ENCODE data around the gene ZER1.
"Not testable (repeated sequence)": the region's sequence is repeated elsewhere in the genome, so short reads cannot be mapped to it uniquely, and the experiment has no call there.

Gene ZER1

DNA sequence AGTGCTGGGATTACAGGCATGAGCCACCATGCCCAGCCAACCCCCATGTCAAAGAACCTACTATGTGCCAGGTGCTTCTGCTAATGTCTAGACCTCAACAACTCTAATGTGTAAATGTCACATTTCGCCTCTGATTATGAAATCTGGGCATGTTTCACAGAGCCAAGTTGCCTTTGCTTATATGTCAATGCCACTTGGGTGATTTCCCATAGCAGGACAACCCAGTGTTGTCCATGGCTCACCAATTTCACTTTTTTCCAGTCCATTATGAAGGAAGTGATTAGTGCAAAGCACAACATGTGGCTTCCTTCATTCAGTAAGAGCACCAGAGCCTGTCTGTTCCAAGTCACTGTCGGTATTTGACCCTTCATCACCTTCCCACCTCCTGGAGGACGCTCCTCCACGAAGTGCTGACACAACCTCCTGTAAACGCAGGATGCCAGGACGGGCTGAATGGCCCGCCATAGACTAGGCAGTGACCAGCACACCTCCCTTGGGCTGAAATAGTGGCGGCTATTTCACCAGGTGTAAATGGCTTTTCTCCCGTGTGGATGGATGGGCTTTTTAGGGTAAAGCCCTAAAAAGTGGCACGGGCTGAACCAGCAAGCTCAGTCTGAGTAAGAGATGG is 70.4 kb downstream of the ZER1 start:
- H3K9ac ChIP-seq (ENCODE audit: low read length), result no peak overlapping the region
- H3K27me3 ChIP-seq (replicated peaks; ENCODE audit: control insufficient read depth, insufficient read depth, low read length), result no peaks in the 10 kb centered on the region
- H3K9me3 ChIP-seq (ENCODE audit: control insufficient read depth, low read length), result no peaks in the 10 kb centered on the region
- peaks cover 4% of the 10 kb centered on the region for H3K4me1 ChIP-seq (ENCODE audit: control insufficient read depth, insufficient read depth, low read length)
- peaks cover 9% of the 10 kb centered on the region for H3K36me3 ChIP-seq (ENCODE audit: control insufficient read depth, insufficient read depth, low read length, severe bottlenecking)
- DNase-seq (ENCODE audit: low read depth), result no peak
- H3K4me3 ChIP-seq (ENCODE audit: low read length), result no peak overlapping the region

DNA sequence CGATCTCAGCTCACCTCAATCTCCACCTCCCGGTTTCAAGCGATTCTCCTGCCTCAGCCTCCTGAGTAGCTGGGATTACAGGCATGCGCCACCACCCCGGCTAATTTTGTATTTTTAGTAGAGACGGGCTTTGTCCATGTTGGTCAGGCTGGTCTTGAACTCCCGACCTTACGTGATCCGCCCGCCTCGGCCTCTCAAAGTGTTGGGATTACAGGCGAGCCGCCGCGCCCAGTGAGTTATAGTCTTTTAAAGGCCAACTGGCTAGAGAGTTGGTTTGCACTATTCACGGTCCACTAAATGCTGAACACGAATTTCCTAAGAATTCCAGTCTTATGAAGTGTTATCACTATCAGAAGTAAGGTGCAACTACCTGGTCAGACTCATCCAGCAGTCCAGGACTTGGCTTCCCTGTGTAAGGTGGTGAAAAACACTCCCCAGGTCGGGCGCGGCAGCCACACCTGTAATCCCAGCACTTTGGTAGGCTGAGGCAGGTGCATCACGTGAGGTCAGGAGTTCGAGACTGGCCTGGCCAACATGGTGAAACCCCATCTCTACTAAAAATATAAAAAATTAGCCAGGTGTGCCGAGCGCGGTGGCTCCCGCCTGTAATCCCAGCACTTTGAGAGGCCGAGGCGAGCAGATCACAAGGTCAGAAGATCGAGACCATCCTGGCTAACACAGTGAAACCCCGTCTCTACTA is 72.5 kb downstream of the ZER1 start:
- H3K4me1 ChIP-seq (ENCODE audit: control insufficient read depth, insufficient read depth, low read length); H3K9ac ChIP-seq (ENCODE audit: low read length); H3K9me3 ChIP-seq (ENCODE audit: control insufficient read depth, low read length); H3K4me3 ChIP-seq (ENCODE audit: low read length); H3K27me3 ChIP-seq (replicated peaks; ENCODE audit: control insufficient read depth, insufficient read depth, low read length); DNase-seq (ENCODE audit: low read depth): not testable (repeated sequence)
- peaks cover 25% of the 10 kb centered on the region for H3K36me3 ChIP-seq (ENCODE audit: control insufficient read depth, insufficient read depth, low read length, severe bottlenecking)

DNA sequence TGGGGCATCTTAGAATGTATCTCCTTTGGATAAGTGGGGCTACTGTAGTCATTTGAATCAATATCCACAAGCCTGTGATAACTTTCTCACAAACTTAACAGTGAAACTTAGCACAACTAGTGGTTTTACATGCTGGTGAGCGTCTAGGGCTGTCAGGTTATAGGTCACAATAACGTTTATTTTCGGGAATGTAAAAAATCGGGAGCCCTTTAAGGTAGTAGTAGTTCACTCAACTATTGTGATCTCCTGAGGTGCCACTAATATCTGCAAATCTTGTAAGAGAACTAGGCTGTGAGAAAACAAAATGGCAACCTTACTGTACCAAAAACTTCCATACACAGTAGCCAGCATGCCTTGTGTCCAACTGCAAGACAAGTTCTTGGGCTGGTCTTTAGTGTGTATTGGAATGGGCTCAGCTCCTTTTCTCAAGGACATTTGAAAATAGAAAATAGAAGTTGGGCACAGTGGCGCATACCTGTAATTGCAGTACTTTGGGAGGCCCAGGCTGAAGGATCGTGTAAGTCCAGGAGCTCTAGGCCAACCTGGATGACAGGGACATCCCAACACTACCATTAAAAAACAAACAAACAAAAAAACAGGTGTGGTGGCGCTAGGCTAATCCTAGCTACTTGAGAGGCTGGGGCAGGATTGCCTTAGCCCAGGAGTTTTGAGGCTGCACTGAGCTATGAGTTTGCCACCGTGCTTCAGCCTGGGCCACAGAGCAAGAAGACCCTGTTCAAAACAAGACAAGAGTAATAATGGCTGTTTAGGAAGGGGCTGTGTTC is 74.6 kb downstream of the ZER1 start:
- DNase-seq (ENCODE audit: low read depth), result no peak
- Histone ChIP-seq H3K4me1 (ENCODE audit: control insufficient read depth, insufficient read depth, low read length) (peaks cover 4% of the 10 kb centered on the region), H3K4me3 (ENCODE audit: low read length) (no peak overlapping the region), H3K9ac (ENCODE audit: low read length) (no peak overlapping the region), H3K36me3 (ENCODE audit: control insufficient read depth, insufficient read depth, low read length, severe bottlenecking) (peaks cover 46% of the 10 kb centered on the region), H3K9me3 (ENCODE audit: control insufficient read depth, low read length) (no peaks in the 10 kb centered on the region), H3K27me3 (replicated peaks; ENCODE audit: control insufficient read depth, insufficient read depth, low read length) (no peaks in the 10 kb centered on the region)

DNA sequence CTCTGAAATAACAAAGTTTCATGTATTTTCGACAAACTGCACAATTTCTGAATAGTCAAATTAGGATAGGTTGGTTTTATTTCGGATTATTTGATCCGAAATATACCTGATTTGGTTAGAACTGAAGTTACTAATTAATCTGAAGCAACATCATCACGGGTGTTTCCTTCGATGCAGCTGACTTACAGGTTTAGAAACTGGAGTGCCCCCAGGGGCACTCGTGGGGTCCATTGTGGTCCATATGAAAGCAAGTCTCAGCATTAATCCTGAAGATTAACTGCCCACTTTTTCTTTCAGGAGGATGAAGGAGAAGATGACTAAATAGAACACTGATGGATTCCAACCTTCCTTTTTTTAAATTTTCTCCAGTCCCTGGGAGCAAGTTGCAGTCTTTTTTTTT is 77.4 kb downstream of the ZER1 start:
- no peak for DNase-seq (ENCODE audit: low read depth)
- Histone ChIP-seq H3K9me3 (ENCODE audit: control insufficient read depth, low read length) (no peaks in the 10 kb centered on the region), H3K9ac (ENCODE audit: low read length) (no peak overlapping the region), H3K4me1 (ENCODE audit: control insufficient read depth, insufficient read depth, low read length) (peaks cover 14% of the 10 kb centered on the region), H3K4me3 (ENCODE audit: low read length) (no peak overlapping the region), H3K36me3 (ENCODE audit: control insufficient read depth, insufficient read depth, low read length, severe bottlenecking) (peaks cover 56% of the 10 kb centered on the region), H3K27me3 (replicated peaks; ENCODE audit: control insufficient read depth, insufficient read depth, low read length) (no peaks in the 10 kb centered on the region)

DNA sequence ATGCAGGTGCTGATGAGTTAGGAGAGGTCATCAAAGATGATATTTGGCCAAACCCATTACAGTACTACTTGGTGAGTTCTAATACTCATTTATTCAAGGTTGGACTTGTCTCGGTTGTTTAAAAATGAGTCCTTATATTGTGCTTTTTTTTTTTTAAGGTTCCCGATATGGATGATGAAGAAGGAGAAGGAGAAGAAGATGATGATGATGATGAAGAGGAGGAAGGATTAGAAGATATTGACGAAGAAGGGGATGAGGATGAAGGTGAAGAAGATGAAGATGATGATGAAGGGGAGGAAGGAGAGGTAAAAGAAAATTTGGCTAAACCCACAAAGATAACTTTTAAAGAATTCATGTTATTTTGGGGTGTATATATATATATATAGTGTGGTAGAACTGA is 78.0 kb downstream of the ZER1 start:
- not testable (repeated sequence) for H3K9me3 ChIP-seq (ENCODE audit: control insufficient read depth, low read length); DNase-seq (ENCODE audit: low read depth); H3K4me3 ChIP-seq (ENCODE audit: low read length); H3K9ac ChIP-seq (ENCODE audit: low read length); H3K27me3 ChIP-seq (replicated peaks; ENCODE audit: control insufficient read depth, insufficient read depth, low read length)
- peaks cover 14% of the 10 kb centered on the region for H3K4me1 ChIP-seq (ENCODE audit: control insufficient read depth, insufficient read depth, low read length)
- peaks cover 56% of the 10 kb centered on the region for H3K36me3 ChIP-seq (ENCODE audit: control insufficient read depth, insufficient read depth, low read length, severe bottlenecking)

DNA sequence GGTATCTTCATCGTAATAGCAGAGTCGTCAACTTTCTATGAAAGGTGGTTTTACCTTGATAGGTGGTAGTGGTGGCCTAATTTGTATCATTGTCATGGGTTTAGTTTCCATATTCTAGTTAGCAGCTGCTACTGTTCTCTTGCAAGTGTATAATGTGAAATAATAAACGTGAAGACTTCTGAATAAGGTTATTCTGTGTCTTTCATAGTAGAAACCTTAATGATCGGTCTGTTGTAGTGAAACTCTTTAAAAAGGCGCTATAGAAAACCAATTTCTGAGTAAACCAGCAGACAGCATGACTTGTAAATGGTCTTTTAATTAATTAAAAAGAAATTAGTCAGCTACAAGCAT is 81.1 kb downstream of the ZER1 start:
- Histone ChIP-seq H3K9me3 (ENCODE audit: control insufficient read depth, low read length) (no peaks in the 10 kb centered on the region), H3K4me3 (ENCODE audit: low read length) (peak overlapping the region; percentile 95), H3K36me3 (ENCODE audit: control insufficient read depth, insufficient read depth, low read length, severe bottlenecking) (peaks cover 40% of the 10 kb centered on the region)

DNA sequence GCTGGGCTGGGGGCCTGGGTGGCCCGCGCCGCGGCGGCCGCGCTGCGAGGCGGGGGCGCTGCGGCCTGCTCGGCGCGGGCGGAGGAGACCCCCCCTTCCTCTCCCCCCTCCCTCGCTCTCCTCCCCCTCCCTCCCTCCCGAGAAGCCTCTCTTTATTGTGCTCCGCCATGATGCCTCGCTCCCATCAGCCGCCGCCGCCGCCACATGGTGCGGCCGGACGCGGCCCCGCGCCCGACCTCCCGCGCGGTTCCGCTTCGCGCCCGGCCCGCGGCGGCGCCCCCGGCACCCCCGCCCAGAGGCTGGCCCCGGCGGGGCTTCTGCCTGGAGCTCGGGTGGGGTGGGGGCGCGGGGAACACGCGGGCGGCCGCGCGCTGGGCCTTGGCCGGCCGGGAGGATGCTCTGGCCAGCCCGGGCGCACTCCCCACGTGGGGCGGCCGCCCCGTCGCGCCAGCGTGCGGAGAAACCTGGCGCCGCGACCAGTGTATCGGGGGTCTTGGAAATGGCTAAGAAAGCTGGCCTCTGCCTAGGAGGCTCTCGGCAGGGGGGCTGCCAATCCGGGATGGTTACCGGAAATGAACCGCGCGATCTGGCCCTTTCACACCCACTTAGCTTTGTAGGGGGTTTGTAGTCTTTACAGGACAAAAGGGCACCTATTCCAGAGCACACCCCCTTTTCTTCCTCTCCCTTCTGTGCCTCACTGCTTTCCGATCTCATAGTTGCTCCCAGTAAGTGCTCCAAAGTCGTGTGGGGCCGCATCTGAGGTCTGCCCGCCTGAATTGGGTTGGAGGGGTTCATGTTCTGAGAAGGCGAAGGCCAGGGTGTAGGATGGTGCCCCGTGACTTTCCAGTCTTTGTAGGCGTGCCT is 81.7 kb downstream of the ZER1 start:
- Histone ChIP-seq H3K9me3 (ENCODE audit: control insufficient read depth, low read length) (no peaks in the 10 kb centered on the region), H3K4me3 (ENCODE audit: low read length) (peak overlapping the region; percentile 95), H3K9ac (ENCODE audit: low read length) (peak overlapping the region; percentile 91), H3K4me1 (ENCODE audit: control insufficient read depth, insufficient read depth, low read length) (peaks cover 17% of the 10 kb centered on the region), H3K27me3 (replicated peaks; ENCODE audit: control insufficient read depth, insufficient read depth, low read length) (no peaks in the 10 kb centered on the region), H3K36me3 (ENCODE audit: control insufficient read depth, insufficient read depth, low read length, severe bottlenecking) (peaks cover 36% of the 10 kb centered on the region)
- peak; percentile 77 for DNase-seq (ENCODE audit: low read depth)

More for the DNA sequence above, 81.1 kb downstream of the ZER1 start:
- Histone ChIP-seq H3K27me3 (replicated peaks; ENCODE audit: control insufficient read depth, insufficient read depth, low read length) (no peaks in the 10 kb centered on the region), H3K9ac (ENCODE audit: low read length) (peak overlapping the region; percentile 91), H3K4me1 (ENCODE audit: control insufficient read depth, insufficient read depth, low read length) (peaks cover 16% of the 10 kb centered on the region)
- no peak for DNase-seq (ENCODE audit: low read depth)

DNA sequence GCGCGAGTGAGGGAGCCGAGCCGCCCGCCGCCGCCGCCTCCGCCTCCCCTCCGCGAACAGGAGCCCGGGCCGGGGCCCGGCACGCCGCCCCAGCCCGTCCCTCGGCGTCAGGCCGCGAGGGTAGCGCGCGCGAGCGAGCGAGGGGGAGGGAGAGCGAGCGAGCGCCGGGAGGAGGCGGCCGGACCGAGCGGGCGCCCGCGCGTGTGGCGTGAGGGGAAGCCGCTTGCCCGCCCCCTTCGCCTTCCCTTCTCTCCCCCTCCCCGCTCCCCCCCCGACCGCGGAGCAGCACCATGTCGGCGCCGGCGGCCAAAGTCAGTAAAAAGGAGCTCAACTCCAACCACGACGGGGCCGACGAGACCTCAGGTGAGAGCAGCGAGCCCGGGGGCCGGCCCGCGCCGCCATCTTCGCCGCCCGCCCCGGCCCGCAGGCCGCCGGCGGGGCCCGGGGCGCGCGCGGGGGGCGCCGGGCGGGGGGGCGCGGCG is 82.4 kb downstream of the ZER1 start:
- Histone ChIP-seq H3K4me1 (ENCODE audit: control insufficient read depth, insufficient read depth, low read length) (peaks cover 24% of the 10 kb centered on the region), H3K27me3 (replicated peaks; ENCODE audit: control insufficient read depth, insufficient read depth, low read length) (no peaks in the 10 kb centered on the region), H3K36me3 (ENCODE audit: control insufficient read depth, insufficient read depth, low read length, severe bottlenecking) (peaks cover 32% of the 10 kb centered on the region), H3K9me3 (ENCODE audit: control insufficient read depth, low read length) (no peaks in the 10 kb centered on the region), H3K4me3 (ENCODE audit: low read length) (peak overlapping the region; percentile 73), H3K9ac (ENCODE audit: low read length) (peak overlapping the region; percentile 80)
- no peak for DNase-seq (ENCODE audit: low read depth)

DNA sequence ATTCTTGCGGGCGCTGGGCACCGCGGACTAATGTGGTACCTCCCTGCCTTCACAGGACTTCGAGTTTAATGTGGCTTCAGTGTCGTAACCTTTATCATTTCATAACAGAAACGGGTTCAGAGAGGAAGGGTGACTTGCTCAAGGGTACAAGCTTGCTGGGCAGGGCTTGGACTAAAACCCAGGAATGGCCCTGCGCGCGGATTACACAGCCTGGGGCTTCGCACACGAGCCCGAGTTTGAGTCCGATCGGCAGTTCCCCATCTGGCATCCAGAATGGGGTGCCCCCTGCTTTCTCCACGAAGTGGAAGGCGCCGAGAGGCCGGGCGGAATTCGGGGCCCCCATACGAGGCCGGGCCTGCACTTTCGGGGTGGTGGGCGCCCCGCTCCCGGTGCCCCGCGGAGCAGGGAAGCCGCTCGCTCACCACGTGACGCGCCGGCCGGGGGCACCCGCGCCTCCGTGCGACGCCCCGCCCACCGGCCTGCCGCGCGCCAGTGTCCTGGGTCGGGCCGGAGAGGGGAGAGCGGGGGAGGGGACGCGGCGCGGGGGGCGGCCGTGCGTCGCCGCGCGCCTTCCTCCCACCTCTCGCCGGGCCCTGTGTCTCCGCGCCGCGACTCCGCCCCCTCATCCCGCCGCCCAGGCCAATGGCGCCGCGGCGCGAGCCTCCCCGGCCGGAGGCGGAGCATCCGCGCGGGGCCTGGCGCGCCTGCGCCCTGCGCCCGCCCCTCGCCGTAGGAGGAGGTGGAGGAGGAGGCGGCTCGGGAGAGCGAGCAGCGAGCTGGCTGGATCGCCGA is 83.0 kb downstream of the ZER1 start, which contains the start of gene SET:
Gene SET, plus strand, starts transcription at position 722 of the 792 bp plus-strand sequence. CDS start 361 bp downstream, outside the sequence.
- H3K36me3 ChIP-seq (ENCODE audit: control insufficient read depth, insufficient read depth, low read length, severe bottlenecking), result peaks cover 26% of the 10 kb centered on the region
- H3K9ac ChIP-seq (ENCODE audit: low read length), result peak within 1 kb of the TSS; percentile 92
- H3K27me3 ChIP-seq (replicated peaks; ENCODE audit: control insufficient read depth, insufficient read depth, low read length), result no peaks in the 10 kb centered on the region
- no peaks in the 10 kb centered on the region for H3K9me3 ChIP-seq (ENCODE audit: control insufficient read depth, low read length)
- peaks cover 31% of the 10 kb centered on the region for H3K4me1 ChIP-seq (ENCODE audit: control insufficient read depth, insufficient read depth, low read length)
- peak within 1 kb of the TSS; percentile 95 for H3K4me3 ChIP-seq (ENCODE audit: low read length)
- DNase-seq (ENCODE audit: low read depth), result peak; percentile 98

DNA sequence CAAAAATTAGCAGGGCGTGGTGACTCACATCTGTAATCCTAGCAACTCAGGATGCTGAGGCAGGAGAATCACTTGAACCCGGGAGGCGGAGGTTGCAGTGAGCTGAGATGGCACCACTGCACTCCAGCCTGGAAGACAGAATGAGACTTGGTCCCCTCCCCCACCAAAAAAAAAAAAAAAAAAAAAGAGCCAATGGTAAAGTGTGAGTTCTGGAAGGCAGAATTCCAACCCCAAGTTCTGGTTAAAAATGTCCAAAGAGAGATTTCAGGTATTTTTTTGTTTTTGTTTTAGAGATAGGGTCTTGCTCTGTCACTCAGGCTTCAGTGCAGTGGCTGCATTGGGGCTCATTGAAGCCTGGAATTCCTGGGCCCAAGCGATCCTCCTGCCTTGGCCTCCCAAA is 84.3 kb downstream of the ZER1 start:
- Histone ChIP-seq H3K9ac (ENCODE audit: low read length) (no peak overlapping the region), H3K9me3 (ENCODE audit: control insufficient read depth, low read length) (no peaks in the 10 kb centered on the region), H3K4me1 (ENCODE audit: control insufficient read depth, insufficient read depth, low read length) (peaks cover 39% of the 10 kb centered on the region), H3K36me3 (ENCODE audit: control insufficient read depth, insufficient read depth, low read length, severe bottlenecking) (peaks cover 13% of the 10 kb centered on the region), H3K27me3 (replicated peaks; ENCODE audit: control insufficient read depth, insufficient read depth, low read length) (no peaks in the 10 kb centered on the region), H3K4me3 (ENCODE audit: low read length) (no peak overlapping the region)
- no peak for DNase-seq (ENCODE audit: low read depth)

Data from adipocyte (in vitro differentiated cells).